T-cell (primary cell): ENCODE results near the gene LRRC2. TPM values are rescaled to one million over a fixed set of nuclear protein-coding genes. Genes with fewer than 3 reads are reported as not detected.
A peak's percentile ranks its signal among the peaks of the same experiment; 100 is the strongest.
"Not testable (repeated sequence)": the region's sequence is repeated elsewhere in the genome, so short reads cannot be mapped to it uniquely, and the experiment has no call there.

Source experiments
- ATAC-seq, 4 experiments: fragments of 200-7000 bp in 3 of 4; fragments of 150-1000 bp in 1 of 4; cut with Tn5 transposase; replicated peaks in 1 of 4; 1 replicate in 3 of 4; 2 replicates in 1 of 4; pipeline ENCODE4 v1.10.0; 2021; ENCODE audit warnings: moderate library complexity in 3 of 4, mild to moderate bottlenecking in 2 of 4, moderate number of reproducible peaks in 1 of 4
- CTCF ChIA-PET, 2 donors: fragments of 300-600 bp; sonication (Branson Sonifier 250); formaldehyde crosslinking; loops; one replicate each; lab custom pipeline; 2022; ENCODE audit warnings: antibody characterized with exemption in 2 of 2; lab: Charles Lee
- POLR2A ChIA-PET, 2 donors: fragments of 300-600 bp; sonication (Branson Sonifier 250); formaldehyde crosslinking; loops; one replicate each; lab custom pipeline; 2022; ENCODE audit warnings: antibody characterized with exemption in 2 of 2; lab: Charles Lee
- DNase-seq, 35 experiments: peaks; one replicate each; pipeline versions ENCODE4 v3.0.0 to v3.0.0-alpha.2; 2013 to 2023
- H3K27ac ChIP-seq: one replicate; pipeline ENCODE4 v1.5.1; 2013; ENCODE audit warnings: low read length
- H3K27me3 ChIP-seq, 2 experiments: replicated peaks in 1 of 2; 1 replicate in 1 of 2; 2 replicates in 1 of 2; pipeline versions ENCODE4 v1.6.1 to v1.7.0; 2013; ENCODE audit warnings: low read length in 1 of 2, mixed read lengths in 1 of 2; ENCODE audit not compliant: control insufficient read depth in 2 of 2, insufficient read depth in 2 of 2; ENCODE audit errors: extremely low read depth in 1 of 2
- H3K36me3 ChIP-seq, 2 donors: 1 replicate in 1 of 2; 2 replicates in 1 of 2; pipeline versions ENCODE4 v1.6.1 to v1.7.0; 2013; ENCODE audit warnings: low read length in 1 of 2; ENCODE audit not compliant: control insufficient read depth in 2 of 2, insufficient read depth in 1 of 2; ENCODE audit errors: extremely low read depth in 1 of 2
- H3K4me1 ChIP-seq, 2 experiments: 1 replicate in 1 of 2; 2 replicates in 1 of 2; pipeline versions ENCODE4 v1.6.1 to v1.7.0; 2013; ENCODE audit warnings: low read length in 2 of 2, mixed read lengths in 1 of 2; ENCODE audit not compliant: insufficient read depth in 2 of 2, control insufficient read depth in 1 of 2; ENCODE audit errors: extremely low read depth in 1 of 2
- H3K4me3 ChIP-seq, 2 donors: 1 replicate in 1 of 2; 2 replicates in 1 of 2; pipeline versions ENCODE4 v1.5.1 to v1.7.0; 2013; ENCODE audit warnings: mild to moderate bottlenecking in 2 of 2, low read length in 1 of 2, moderate library complexity in 1 of 2; ENCODE audit not compliant: control insufficient read depth in 1 of 2; ENCODE audit errors: extremely low read depth in 1 of 2
- H3K9me3 ChIP-seq: 2 replicates; pipeline ENCODE4 v1.7.0; 2013
- H3K27ac Mint-ChIP-seq, 2 donors: one replicate each; pipeline ENCODE4 v1.8.0; 2020 to 2021; ENCODE audit warnings: mild to moderate bottlenecking in 2 of 2, mixed read lengths in 2 of 2
- H3K27me3 Mint-ChIP-seq, 2 donors: one replicate each; pipeline ENCODE4 v1.8.0; 2021 to 2022; ENCODE audit warnings: mixed read lengths in 2 of 2
- H3K36me3 Mint-ChIP-seq: one replicate; pipeline ENCODE4 v1.8.0; 2021; ENCODE audit warnings: mixed read lengths
- H3K4me1 Mint-ChIP-seq, 3 donors: one replicate each; pipeline ENCODE4 v1.8.0; 2020 to 2022; ENCODE audit warnings: mixed read lengths in 3 of 3, mild to moderate bottlenecking in 1 of 3
- H3K4me3 Mint-ChIP-seq, 3 donors: one replicate each; pipeline ENCODE4 v1.8.0; 2020 to 2022; ENCODE audit warnings: mild to moderate bottlenecking in 3 of 3, mixed read lengths in 3 of 3, moderate library complexity in 3 of 3
- H3K9me3 Mint-ChIP-seq, 3 donors: one replicate each; pipeline ENCODE4 v1.8.0; 2020 to 2022; ENCODE audit warnings: mixed read lengths in 3 of 3
- WGBS: methylation state at CpG from one replicate; pipeline ENCODE4 v1.1.5; 2013; ENCODE audit warnings: missing lambda C conversion rate; ENCODE audit not compliant: insufficient coverage; 5-methylcytosine and 5-hydroxymethylcytosine counted together
- total RNA-seq, 35 experiments: library from RNA in 6 of 35; stranded (reverse) in 6 of 35; fragments of 120-200 nt in 1 of 35; gene quantifications; one replicate each; pipeline versions ENCODE4 v1.2.1 to v1.2.4 and lab custom pipeline; 2013 to 2026

Gene LRRC2
- total RNA-seq, 5 donors from 2014 or later (not counting 1 experiment from before 2014, with no cell fraction given): 0.30 to 1.9 (median 1.0) TPM

DNA sequence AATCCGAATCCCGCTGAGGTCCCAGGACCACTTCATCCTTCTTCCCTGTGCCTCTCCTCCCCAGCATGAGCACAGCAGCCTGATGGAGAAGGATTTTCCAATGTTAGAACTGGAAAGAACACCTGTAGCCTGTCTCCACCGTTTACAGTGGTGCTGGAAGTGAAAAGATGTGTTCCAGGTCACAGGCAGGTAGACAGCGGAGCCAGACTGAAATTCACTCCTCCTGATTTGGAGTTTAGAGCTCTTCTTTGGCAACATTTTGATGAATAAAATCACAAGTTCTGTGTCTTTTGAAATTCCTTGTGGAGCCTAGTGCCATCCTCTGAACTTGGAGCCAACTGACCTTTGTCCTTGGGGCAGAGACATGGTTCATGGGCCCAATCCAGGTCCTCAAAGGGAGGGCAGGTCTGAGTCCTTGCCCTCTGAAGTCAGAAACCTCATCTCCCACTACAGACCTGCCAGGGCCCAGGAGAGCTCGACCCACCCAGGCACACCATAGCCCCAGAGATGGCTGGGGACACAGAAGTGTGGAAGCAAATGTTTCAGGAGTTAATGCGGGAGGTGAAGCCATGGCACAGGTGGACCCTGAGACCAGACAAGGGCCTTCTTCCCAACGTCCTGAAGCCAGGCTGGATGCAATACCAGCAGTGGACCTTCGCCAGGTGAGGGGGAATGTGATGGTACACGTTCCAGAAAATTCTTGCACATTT, 68.4 kb downstream of the LRRC2 start, which contains the start of gene RTP3:
RTP3 (plus strand) TSS at position 421 of the 710 bp plus-strand sequence; CDS start at position 508, 87 bp downstream.
- H3K4me3 ChIP-seq: no peak within 1 kb of the TSS
- Mint-ChIP-seq H3K4me1 (peaks cover 9 to 18% (median 14%) of the 10 kb centered on the region in 3 donors), H3K4me3 (no peak within 1 kb of the TSS), H3K36me3 (no peaks in the 10 kb centered on the region), H3K9me3 (no peaks in the 10 kb centered on the region), H3K27ac (peak within 1 kb of the TSS in 1 of 2 donors; percentile 11), H3K27me3 (peaks cover 0 to 2% of the 10 kb centered on the region in 2 donors)
- H3K36me3 ChIP-seq: no peaks in the 10 kb centered on the region
- WGBS: 72% methylated on average over 4 of the region's 9 CpGs
- no peaks in the 10 kb centered on the region for H3K9me3 ChIP-seq
- DNase-seq (no peak), ATAC-seq (no peak)
- ChIA-PET POLR2A (no interaction called here), CTCF (interaction anchor here (0.6 to 1.6 kb wide), 3 partner anchors 9 to 207 kb away, joined by 3 to 5 read pairs (median 3); no protein-coding TSS in a partner anchor)
- H3K27ac ChIP-seq: no peak within 1 kb of the TSS
- H3K27me3 ChIP-seq: no peaks in the 10 kb centered on the region
- peaks cover 4 to 15% of the 10 kb centered on the region in 2 experiments for H3K4me1 ChIP-seq

DNA sequence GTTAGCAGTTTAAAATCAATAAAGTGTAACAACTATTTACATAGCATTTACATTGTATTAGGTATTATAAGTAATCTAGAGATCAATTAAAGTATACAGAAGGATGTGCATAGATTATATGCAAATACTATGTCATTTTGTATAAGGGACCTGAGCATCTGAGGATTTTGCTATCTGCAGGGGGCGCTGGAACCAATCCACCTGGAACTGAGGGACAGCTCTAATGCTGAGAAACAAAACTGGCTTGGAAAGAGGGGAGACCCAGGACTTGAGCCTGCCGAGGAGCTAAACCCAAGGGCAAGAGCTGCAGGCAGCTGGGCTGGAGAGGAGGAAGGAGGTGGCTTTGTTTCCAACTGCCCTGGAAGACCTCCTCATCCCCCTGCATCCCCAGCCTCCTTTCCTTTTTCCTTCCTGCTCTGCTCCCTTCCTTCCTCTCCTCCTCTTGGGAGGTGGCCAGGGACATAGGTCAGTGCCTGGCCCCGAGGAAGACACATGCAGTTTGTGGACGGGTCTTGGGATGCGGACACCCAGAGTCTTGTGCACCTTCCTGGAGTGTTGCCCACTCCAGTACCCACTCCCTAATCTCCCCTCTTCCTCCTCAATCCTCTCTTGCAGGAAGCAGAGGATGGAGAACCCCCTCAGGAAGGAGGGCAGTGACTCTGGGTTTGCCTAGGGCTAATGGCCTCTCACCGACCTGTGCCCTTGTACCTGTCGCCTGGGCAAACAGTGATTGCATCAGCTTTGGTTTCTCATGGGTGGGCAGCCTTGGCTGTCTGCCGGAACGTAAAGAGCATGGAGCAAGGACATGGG, 69.2 kb downstream of the LRRC2 start:
- Histone ChIP-seq H3K27ac (no peak overlapping the region), H3K4me3 (no peak overlapping the region), H3K9me3 (no peaks in the 10 kb centered on the region), H3K4me1 (peaks cover 4 to 15% of the 10 kb centered on the region in 2 experiments), H3K36me3 (no peaks in the 10 kb centered on the region), H3K27me3 (no peaks in the 10 kb centered on the region)
- Mint-ChIP-seq H3K9me3 (no peaks in the 10 kb centered on the region), H3K27ac (no peak overlapping the region), H3K27me3 (peaks cover 0 to 2% of the 10 kb centered on the region in 2 donors), H3K4me3 (no peak overlapping the region), H3K36me3 (no peaks in the 10 kb centered on the region), H3K4me1 (peaks cover 6 to 18% (median 14%) of the 10 kb centered on the region in 3 donors)
- ATAC-seq (peak; percentile 50 to 63 (median 60)), DNase-seq (peak in 31 of 35 experiments; percentile 8 to 71 (median 40))
- CTCF ChIA-PET: interaction anchor here (0.6 to 1.6 kb wide), 7 partner anchors 9 to 413 kb away, joined by 3 to 5 read pairs (median 3); no protein-coding TSS in a partner anchor
- POLR2A ChIA-PET: no interaction called here
- 78% methylated on average over 3 of the region's 9 CpGs for WGBS

DNA sequence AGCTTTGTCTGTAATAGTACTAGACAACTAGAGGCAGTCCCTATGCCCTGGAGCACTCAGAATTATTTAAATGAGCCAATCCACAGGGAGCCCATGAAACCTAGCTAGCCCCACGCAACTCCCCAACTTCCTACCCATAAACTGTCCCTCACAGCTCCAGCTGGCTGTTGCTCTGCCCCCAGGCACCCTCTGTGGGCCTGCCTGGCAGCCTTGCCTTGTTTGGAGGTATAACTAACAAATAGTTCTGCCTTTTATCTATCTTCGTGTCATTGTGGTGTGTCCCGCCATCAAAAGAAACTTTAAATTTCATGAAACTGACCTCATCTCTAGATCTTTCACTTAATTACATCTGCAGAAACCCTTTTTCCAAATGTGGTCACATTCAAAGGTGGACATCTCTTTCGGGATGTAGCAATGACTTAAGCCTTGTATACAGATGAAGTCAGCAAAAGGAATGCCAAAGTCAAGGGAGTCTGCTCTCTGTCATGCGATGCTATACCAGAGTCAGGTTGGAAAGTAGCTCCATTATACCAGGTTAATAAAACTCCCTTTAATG, 70.1 kb downstream of the LRRC2 start:
- H3K27ac ChIP-seq: no peak overlapping the region

DNA sequence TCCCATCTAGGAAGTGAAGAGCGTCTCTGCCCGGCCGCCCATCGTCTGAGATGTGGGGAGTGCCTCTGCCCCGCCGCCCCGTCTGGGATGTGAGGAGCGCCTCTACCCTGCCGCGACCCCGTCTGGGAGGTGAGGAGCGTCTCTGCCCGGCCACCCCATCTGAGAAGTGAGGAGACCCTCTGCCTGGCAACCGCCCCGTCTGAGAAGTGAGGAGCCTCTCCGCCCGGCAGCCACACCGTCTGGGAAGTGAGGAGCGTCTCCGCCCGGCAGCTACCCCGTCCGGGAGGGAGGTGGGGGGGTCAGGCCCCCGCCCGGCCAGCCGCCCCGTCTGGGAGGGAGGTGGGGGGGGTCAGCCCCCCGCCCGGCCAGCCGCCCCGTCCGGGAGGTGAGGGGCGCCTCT, 71.6 kb downstream of the LRRC2 start:
- WGBS: 96% methylated on average over 4 of the region's 33 CpGs
- ATAC-seq, H3K27me3 ChIP-seq, H3K4me1 ChIP-seq, H3K9me3 Mint-ChIP-seq, H3K27ac Mint-ChIP-seq, H3K4me3 ChIP-seq, H3K36me3 ChIP-seq, H3K36me3 Mint-ChIP-seq, H3K9me3 ChIP-seq, H3K27ac ChIP-seq, CTCF ChIA-PET, DNase-seq, H3K27me3 Mint-ChIP-seq, POLR2A ChIA-PET, H3K4me3 Mint-ChIP-seq: not testable (repeated sequence)
- H3K4me1 Mint-ChIP-seq: peaks cover 10 to 24% (median 21%) of the 10 kb centered on the region in 3 donors

More for the DNA sequence above, 70.1 kb downstream of the LRRC2 start:
- POLR2A ChIA-PET: no interaction called here
- Mint-ChIP-seq H3K27ac (no peak overlapping the region), H3K4me1 (peaks cover 6 to 19% (median 14%) of the 10 kb centered on the region in 3 donors), H3K4me3 (no peak overlapping the region), H3K27me3 (peaks cover 0 to 2% of the 10 kb centered on the region in 2 donors), H3K9me3 (no peaks in the 10 kb centered on the region), H3K36me3 (no peaks in the 10 kb centered on the region)
- no peaks in the 10 kb centered on the region for H3K36me3 ChIP-seq
- H3K4me3 ChIP-seq: no peak overlapping the region
- H3K27me3 ChIP-seq: no peaks in the 10 kb centered on the region
- CTCF ChIA-PET: interaction anchor here (0.5 to 1.3 kb wide), 5 partner anchors 43 to 828 kb away, joined by 3 to 5 read pairs (median 4); no protein-coding TSS in a partner anchor
- no peak for DNase-seq
- 80% methylated on average over 1 of the region's 5 CpGs for WGBS
- no peaks in the 10 kb centered on the region for H3K9me3 ChIP-seq
- peaks cover 4 to 12% of the 10 kb centered on the region in 2 experiments for H3K4me1 ChIP-seq
- ATAC-seq: no peak

DNA sequence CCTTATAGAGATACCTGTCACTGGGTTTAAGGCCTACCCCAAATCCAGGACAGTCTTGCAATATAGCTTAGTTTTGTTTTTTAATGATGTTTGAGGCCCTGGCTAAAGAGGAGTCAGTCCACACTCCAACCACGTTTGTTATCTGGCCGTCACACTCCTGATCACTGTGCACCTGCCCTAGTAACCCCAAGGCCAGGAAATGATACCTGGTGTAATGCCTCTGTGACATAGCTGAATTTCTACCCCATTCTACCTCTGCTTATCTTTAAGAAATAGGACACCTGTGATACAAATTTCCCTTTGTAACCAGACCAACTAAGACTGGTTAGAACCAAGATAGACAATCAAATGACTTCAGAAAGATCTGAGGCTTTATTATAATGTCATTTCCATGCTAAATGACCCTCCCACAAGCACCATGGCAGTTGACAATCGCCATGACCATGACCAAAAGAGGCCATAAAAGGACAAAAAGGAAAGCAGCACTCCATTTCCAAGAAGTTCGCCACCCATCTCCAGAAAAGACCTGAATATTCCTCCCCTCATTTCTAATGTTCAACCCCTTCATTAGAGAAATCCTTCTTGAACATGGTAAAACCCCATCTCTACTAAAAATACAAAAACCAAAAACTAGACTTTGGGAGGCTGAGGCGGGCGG, 73.1 kb downstream of the LRRC2 start:
- Mint-ChIP-seq H3K27ac (peak overlapping the region; percentile 40 to 55), H3K27me3 (peaks cover 0 to 2% of the 10 kb centered on the region in 2 donors), H3K9me3 (no peaks in the 10 kb centered on the region), H3K4me3 (no peak overlapping the region), H3K4me1 (peaks cover 19 to 35% (median 29%) of the 10 kb centered on the region in 3 donors), H3K36me3 (no peaks in the 10 kb centered on the region)
- no peaks in the 10 kb centered on the region for H3K9me3 ChIP-seq
- POLR2A ChIA-PET: no interaction called here
- no peak overlapping the region for H3K4me3 ChIP-seq
- ATAC-seq (no peak), DNase-seq (no peak)
- CTCF ChIA-PET: interaction anchor here (1.0 to 1.4 kb wide), 2 partner anchors 46 to 65 kb away, joined by 3 to 4 read pairs; no protein-coding TSS in a partner anchor
- 64% methylated on average over 1 of the region's 6 CpGs for WGBS
- H3K36me3 ChIP-seq: no peaks in the 10 kb centered on the region
- H3K27me3 ChIP-seq: no peaks in the 10 kb centered on the region
- H3K4me1 ChIP-seq: peaks cover 16 to 20% of the 10 kb centered on the region in 2 experiments
- no peak overlapping the region for H3K27ac ChIP-seq
